Bronchial smooth muscle cell (primary cell): ENCODE measurements around the gene RCAN3. TPM values are rescaled to one million over a fixed set of nuclear protein-coding genes. Genes with fewer than 3 reads are reported as not detected.

Experiments used
- total RNA-seq: library from RNA; depleted of rRNA; stranded (reverse); fragments of >200 nt; gene quantifications from 2 replicates; pipeline ENCODE4 v1.2.1, GENCODE V29; 2014

RCAN3 gene
- total RNA-seq: 2.3 and 4.7 TPM in 2 replicates

GRCh38 chr1:24502709-24503058, at the start of gene RCAN3:
Gene RCAN3, plus strand, starts transcription at chr1:24502836. Its CDS starts 11,537 bp downstream, at chr1:24514373.

GRCh38 chr1:24555591-24556413, 53.2 kb downstream of the RCAN3 start, which contains the start of gene NCMAP:
Gene NCMAP, plus strand, starts transcription at chr1:24556087. Its CDS starts 39,344 bp downstream, at chr1:24595431.

Other genes starting within 250 kb of the RCAN3 start
- not detected in 2 replicates for gene GRHL3, start 183.5 kb upstream of the RCAN3 start, total RNA-seq
- 2.0 and 4.6 TPM in 2 replicates for gene STPG1, start 89.1 kb upstream of the RCAN3 start, total RNA-seq
- gene NIPAL3, start 87.0 kb upstream of the RCAN3 start, total RNA-seq: 34.3 and 42.7 TPM in 2 replicates
- gene NCMAP, start 53.3 kb downstream of the RCAN3 start, total RNA-seq: not detected in 2 replicates
- 16.1 and 24.1 TPM in 2 replicates for gene SRRM1, start 140.5 kb downstream of the RCAN3 start, total RNA-seq
- gene CLIC4, start 242.6 kb downstream of the RCAN3 start, total RNA-seq: 130 and 256 TPM in 2 replicates